OCI-LY1 (cell line): ENCODE results near the gene TRPM5.

Source experiments
- H2AFZ ChIP-seq: fragments of 200-600 bp; sonication (generic), shearing (Covaris generic); 2 replicates; pipeline ENCODE4 v1.6.0; 2014; ENCODE audit warnings: antibody characterized with exemption, mild to moderate bottlenecking, low read length
- H3F3A ChIP-seq: fragments of 200-600 bp; sonication (generic), shearing (Covaris generic); 2 replicates; pipeline ENCODE4 v1.6.0; 2014; ENCODE audit warnings: mild to moderate bottlenecking, antibody characterized with exemption, low read length, moderate library complexity; ENCODE audit not compliant: insufficient read depth
- H3K27ac ChIP-seq: fragments of 200-600 bp; sonication (generic); 2 replicates; pipeline ENCODE4 v1.5.1; 2014; ENCODE audit warnings: low read length, mixed run types, mild to moderate bottlenecking, low read depth; ENCODE audit not compliant: poor library complexity, severe bottlenecking
- H3K27me3 ChIP-seq: fragments of 200-600 bp; sonication (generic); 2 replicates; pipeline ENCODE4 v1.6.0; 2014; ENCODE audit warnings: antibody characterized with exemption, mild to moderate bottlenecking, low read length, moderate library complexity; ENCODE audit not compliant: insufficient read depth
- H3K36me3 ChIP-seq: fragments of 200-600 bp; sonication (generic); 2 replicates; pipeline ENCODE4 v1.6.1; 2014; ENCODE audit warnings: mild to moderate bottlenecking, antibody characterized with exemption, low read length, moderate library complexity, mixed read lengths; ENCODE audit not compliant: insufficient read depth
- H3K4me1 ChIP-seq: fragments of 200-600 bp; sonication (generic); 2 replicates; pipeline ENCODE4 v1.5.1; 2014; ENCODE audit warnings: mild to moderate bottlenecking, low read length, moderate library complexity; ENCODE audit not compliant: insufficient read depth, severe bottlenecking
- H3K4me2 ChIP-seq: fragments of 200-600 bp; sonication (generic), shearing (Covaris generic); 2 replicates; pipeline ENCODE4 v1.6.1; 2014; ENCODE audit warnings: low read length
- H3K4me3 ChIP-seq: fragments of 200-600 bp; sonication (generic); 2 replicates; pipeline ENCODE4 v1.5.1; 2014; ENCODE audit warnings: low read length, low read depth, mild to moderate bottlenecking, mixed read lengths; ENCODE audit not compliant: poor library complexity, severe bottlenecking
- H3K79me2 ChIP-seq: fragments of 200-600 bp; shearing (Covaris generic); 2 replicates; pipeline ENCODE4 v1.6.1; 2016; ENCODE audit warnings: mixed run types, low read length, mixed read lengths; ENCODE audit not compliant: insufficient read depth
- H3K9ac ChIP-seq: fragments of 200-600 bp; sonication (generic), shearing (Covaris generic); 2 replicates; pipeline ENCODE4 v1.6.1; 2014; ENCODE audit warnings: mild to moderate bottlenecking, low read length, mixed read lengths
- H3K9me2 ChIP-seq: fragments of 200-600 bp; sonication (generic), shearing (Covaris generic); 2 replicates; pipeline ENCODE4 v1.6.1; 2014; ENCODE audit warnings: low read depth, mild to moderate bottlenecking, low read length, mixed read lengths
- H3K9me3 ChIP-seq: fragments of 200-600 bp; shearing (Covaris generic); 2 replicates; pipeline ENCODE4 v1.6.1; 2014; ENCODE audit warnings: low read length, mixed read lengths
- H4K20me1 ChIP-seq: fragments of 200-600 bp; sonication (generic), shearing (Covaris generic); 2 replicates; pipeline ENCODE4 v1.6.0; 2016; ENCODE audit warnings: mild to moderate bottlenecking, low read length; ENCODE audit not compliant: insufficient read depth
- CTCF ChIP-seq: fragments of 200-600 bp; sonication (generic), shearing (Covaris generic); IDR thresholded peaks from 2 replicates; pipeline ENCODE4 v1.5.1; 2017; ENCODE audit warnings: mild to moderate bottlenecking, antibody characterized with exemption, low read length, moderate library complexity, mixed read lengths
- EZH2 ChIP-seq: fragments of 200-600 bp; sonication (generic), shearing (Covaris generic); IDR thresholded peaks from 2 replicates; pipeline ENCODE4 v1.8.0; 2017; ENCODE audit warnings: borderline replicate concordance, mixed run types, mild to moderate bottlenecking, antibody characterized with exemption, low read length, moderate library complexity, mixed read lengths

The TRPM5 gene

GRCh38 chr11:2443406-2443805, 908 bp downstream of the TRPM5 start:
- no peaks in the 10 kb centered on the region for H3K27me3 ChIP-seq

GRCh38 chr11:2442589-2442988, 1.7 kb downstream of the TRPM5 start:
- Histone ChIP-seq H3K9ac (no peak overlapping the region), H3K4me3 (no peak overlapping the region), H3K4me1 (peaks cover 7% of the 10 kb centered on the region), H3K27me3 (no peaks in the 10 kb centered on the region), H3K9me2 (no peaks in the 10 kb centered on the region), H3K27ac (no peak overlapping the region), H3K36me3 (no peaks in the 10 kb centered on the region), H2AFZ (no peak overlapping the region), H3K4me2 (no peak overlapping the region), H4K20me1 (no peaks in the 10 kb centered on the region), H3K79me2 (no peaks in the 10 kb centered on the region), H3F3A (no peaks in the 10 kb centered on the region), H3K9me3 (no peaks in the 10 kb centered on the region)
- TF ChIP-seq CTCF (no peak), EZH2 (no peak)

More at GRCh38 chr11:2443406-2443805, 908 bp downstream of the TRPM5 start:
- Histone ChIP-seq H4K20me1 (no peaks in the 10 kb centered on the region), H3F3A (no peaks in the 10 kb centered on the region), H3K9ac (no peak overlapping the region), H3K27ac (no peak overlapping the region), H3K9me2 (no peaks in the 10 kb centered on the region), H3K9me3 (no peaks in the 10 kb centered on the region), H3K4me2 (no peak overlapping the region), H3K36me3 (no peaks in the 10 kb centered on the region), H3K79me2 (no peaks in the 10 kb centered on the region), H3K4me3 (no peak overlapping the region), H3K4me1 (peaks cover 7% of the 10 kb centered on the region), H2AFZ (no peak overlapping the region)
- TF ChIP-seq EZH2: no peak
- no peak for TF ChIP-seq CTCF

GRCh38 chr11:2441171-2441570, 3.1 kb downstream of the TRPM5 start:
- no peaks in the 10 kb centered on the region for H3K79me2 ChIP-seq
- no peaks in the 10 kb centered on the region for H4K20me1 ChIP-seq
- TF ChIP-seq EZH2: no peak
- TF ChIP-seq CTCF: no peak
- H3K4me2 ChIP-seq: no peak overlapping the region
- H3K9ac ChIP-seq: no peak overlapping the region
- no peaks in the 10 kb centered on the region for H3K9me3 ChIP-seq
- H3K27ac ChIP-seq: no peak overlapping the region
- H3F3A ChIP-seq: no peaks in the 10 kb centered on the region
- H3K4me3 ChIP-seq: no peak overlapping the region
- H3K36me3 ChIP-seq: no peaks in the 10 kb centered on the region
- H3K9me2 ChIP-seq: no peaks in the 10 kb centered on the region
- no peaks in the 10 kb centered on the region for H3K27me3 ChIP-seq
- H3K4me1 ChIP-seq: no peaks in the 10 kb centered on the region
- H2AFZ ChIP-seq: no peak overlapping the region
